GM12878 (cell line): ENCODE data around the gene TIAM1. TPM values are rescaled to one million over a fixed set of nuclear protein-coding genes. Genes with fewer than 3 reads are reported as not detected.

Experiments used
- BCL3 ChIP-seq: IDR thresholded peaks from 2 replicates; pipeline ENCODE4 v1.6.1; 2011; ENCODE audit warnings: borderline replicate concordance, low read depth, mild to moderate bottlenecking, moderate library complexity, low read length; ENCODE audit not compliant: insufficient read depth, poor library complexity, severe bottlenecking
- BMI1 ChIP-seq: fragments of 450-650 bp; IDR thresholded peaks from 2 replicates; pipeline ENCODE4 v1.6.1; 2016; ENCODE audit warnings: mild to moderate bottlenecking, moderate library complexity, borderline replicate concordance
- CBX3 ChIP-seq: fragments of 200-600 bp; sonication (generic); IDR thresholded peaks from 2 replicates; pipeline ENCODE4 v1.6.1; 2016; ENCODE audit warnings: low read depth, borderline replicate concordance
- CREM ChIP-seq: IDR thresholded peaks from 2 replicates; pipeline ENCODE4 v1.6.1; 2014; ENCODE audit warnings: antibody characterized with exemption, low read depth
- EZH2 ChIP-seq: IDR thresholded peaks from 2 replicates; pipeline ENCODE4 v1.6.1; 2012; ENCODE audit warnings: low read depth, mild to moderate bottlenecking, control low read depth, inconsistent platforms, low read length, borderline replicate concordance; ENCODE audit not compliant: control insufficient read depth
- IKZF2 ChIP-seq, 2 experiments: fragments of 450-650 bp; IDR thresholded peaks; 2 replicates each; pipeline ENCODE4 v1.6.1; 2017; ENCODE audit warnings: mild to moderate bottlenecking in 2 of 2, moderate library complexity in 2 of 2
- MEF2A ChIP-seq: IDR thresholded peaks from 2 replicates; pipeline ENCODE4 v1.6.1; 2011; ENCODE audit warnings: low read depth, mild to moderate bottlenecking, low read length, moderate library complexity; ENCODE audit not compliant: insufficient read depth
- NBN ChIP-seq: fragments of 450-650 bp; IDR thresholded peaks from 2 replicates; pipeline ENCODE4 v1.6.1; 2016
- PAX8 ChIP-seq: fragments of 450-650 bp; IDR thresholded peaks from 2 replicates; pipeline ENCODE4 v1.6.1; 2017; ENCODE audit warnings: mild to moderate bottlenecking, moderate library complexity
- POLR2A ChIP-seq: IDR thresholded peaks from 2 replicates; pipeline ENCODE4 v1.6.1; 2011; ENCODE audit warnings: low read depth, mild to moderate bottlenecking, low read length
- PRDM15 ChIP-seq: fragments of 450-650 bp; formaldehyde crosslinking; IDR thresholded peaks from 2 replicates; pipeline ENCODE4 v1.4.0; 2020; ENCODE audit warnings: mild to moderate bottlenecking, moderate library complexity
- RB1 ChIP-seq: fragments of 450-650 bp; formaldehyde crosslinking; IDR thresholded peaks from 2 replicates; pipeline ENCODE4 v1.6.1; 2017; ENCODE audit warnings: mild to moderate bottlenecking, borderline replicate concordance
- SMAD1 ChIP-seq: fragments of 450-650 bp; IDR thresholded peaks from 2 replicates; pipeline ENCODE4 v1.6.1; 2018; ENCODE audit warnings: mild to moderate bottlenecking, low read depth; ENCODE audit not compliant: partially characterized antibody
- SPI1 ChIP-seq: IDR thresholded peaks from 2 replicates; pipeline ENCODE4 v1.6.1; 2011; ENCODE audit warnings: low read depth, mild to moderate bottlenecking, low read length, moderate library complexity, borderline replicate concordance; ENCODE audit not compliant: insufficient read depth
- STAT1 ChIP-seq: fragments of 450-650 bp; conservative IDR thresholded peaks from 2 replicates; pipeline ENCODE4 v1.6.1; 2014; ENCODE audit warnings: antibody characterized with exemption, mild to moderate bottlenecking
- TCF12 ChIP-seq: IDR thresholded peaks from 2 replicates; pipeline ENCODE4 v1.6.1; 2011; ENCODE audit warnings: low read depth, mild to moderate bottlenecking, low read length
- ZNF384 ChIP-seq: IDR thresholded peaks from 2 replicates; pipeline ENCODE4 v1.6.1; 2012; ENCODE audit warnings: low read depth, mild to moderate bottlenecking, low read length, improper control_type of control experiment, borderline replicate concordance
- ZNF622 ChIP-seq: fragments of 450-650 bp; IDR thresholded peaks from 2 replicates; pipeline ENCODE4 v1.6.1; 2017; ENCODE audit warnings: mild to moderate bottlenecking, inconsistent platforms
- ZZZ3 ChIP-seq: IDR thresholded peaks from 2 replicates; pipeline ENCODE4 v1.6.1; 2011; ENCODE audit warnings: low read depth; ENCODE audit not compliant: control insufficient read depth, insufficient read length
- polyA plus RNA-seq, 11 experiments: library from polyadenylated mRNA; depleted of rRNA in 4 of 11; unstranded in 6 of 11; stranded (reverse) in 5 of 11; fragments of >200 nt; fragmentation: Nextera tagmentation in 4 of 11; fragmentation: Illumina TruSeq in 1 of 11; extraction: Ambion mirVana in 4 of 11; extraction: Trizol in 1 of 11; gene quantifications; 1 replicate in 1 of 11; 2 replicates in 10 of 11; pipeline versions ENCODE4 v1.2.1 to v1.2.3, GENCODE V29; 2011 to 2016; ENCODE audit warnings: inconsistent platforms in 2 of 11, missing spikeins in 2 of 11, low read depth in 1 of 11
- total RNA-seq, 4 experiments: library from RNA; depleted of rRNA in 3 of 4; stranded (reverse); fragments of >200 nt in 3 of 4; fragmentation: Illumina TruSeq in 1 of 4; extraction: Trizol in 1 of 4; gene quantifications; 2 replicates each; pipeline versions ENCODE4 v1.2.1 to v1.2.3, GENCODE V29; 2013 to 2021
- TF ChIP-seq, protein P1 (sequence below): IDR thresholded peaks from 2 replicates; pipeline ENCODE4 v1.6.1; 2012; ENCODE audit warnings: low read length, inconsistent platforms
- TF ChIP-seq, protein P2 (sequence below): IDR thresholded peaks from 2 replicates; pipeline ENCODE4 v1.6.1; 2012; ENCODE audit warnings: low read depth, low read length, improper control_type of control experiment
- TF ChIP-seq, protein P3 (sequence below): fragments of 450-650 bp; IDR thresholded peaks from 2 replicates; pipeline ENCODE4 v1.6.1; 2016; ENCODE audit warnings: mild to moderate bottlenecking

The TIAM1 gene
- total and polyA plus RNA-seq, 10 of the 15 experiments (the other 5 are each of a cell fraction or from before 2014, with no cell fraction given) = 0.31 to 35.9 (median 0.78) TPM

- TF ChIP-seq BCL3 (no peak), SMAD1 (peak; percentile 52), CREM (no peak), STAT1 (no peak), ZNF622 (no peak), SPI1 (peak; percentile 97), ZZZ3 (no peak), ZNF384 (no peak), RB1 (no peak), PRDM15 (CRISPR knock-in tag) (no peak), MEF2A (no peak; the same call in 1 of the 2 replicates), CBX3 (no peak), PAX8 (no peak), EZH2 (no peak), TCF12 (no peak), POLR2A (no peak), BMI1 (no peak), NBN (0 out of 2 replicates have a peak, but pooled peaks have one; percentile 61), IKZF2 (IDR thresholded peaks at IDR 0.05) (peak; percentile 97)
- TF ChIP-seq, protein P1, sequence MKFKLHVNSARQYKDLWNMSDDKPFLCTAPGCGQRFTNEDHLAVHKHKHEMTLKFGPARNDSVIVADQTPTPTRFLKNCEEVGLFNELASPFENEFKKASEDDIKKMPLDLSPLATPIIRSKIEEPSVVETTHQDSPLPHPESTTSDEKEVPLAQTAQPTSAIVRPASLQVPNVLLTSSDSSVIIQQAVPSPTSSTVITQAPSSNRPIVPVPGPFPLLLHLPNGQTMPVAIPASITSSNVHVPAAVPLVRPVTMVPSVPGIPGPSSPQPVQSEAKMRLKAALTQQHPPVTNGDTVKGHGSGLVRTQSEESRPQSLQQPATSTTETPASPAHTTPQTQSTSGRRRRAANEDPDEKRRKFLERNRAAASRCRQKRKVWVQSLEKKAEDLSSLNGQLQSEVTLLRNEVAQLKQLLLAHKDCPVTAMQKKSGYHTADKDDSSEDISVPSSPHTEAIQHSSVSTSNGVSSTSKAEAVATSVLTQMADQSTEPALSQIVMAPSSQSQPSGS = 0 out of 2 replicates have a peak, but pooled peaks have one; percentile 15
- TF ChIP-seq, protein P2, sequence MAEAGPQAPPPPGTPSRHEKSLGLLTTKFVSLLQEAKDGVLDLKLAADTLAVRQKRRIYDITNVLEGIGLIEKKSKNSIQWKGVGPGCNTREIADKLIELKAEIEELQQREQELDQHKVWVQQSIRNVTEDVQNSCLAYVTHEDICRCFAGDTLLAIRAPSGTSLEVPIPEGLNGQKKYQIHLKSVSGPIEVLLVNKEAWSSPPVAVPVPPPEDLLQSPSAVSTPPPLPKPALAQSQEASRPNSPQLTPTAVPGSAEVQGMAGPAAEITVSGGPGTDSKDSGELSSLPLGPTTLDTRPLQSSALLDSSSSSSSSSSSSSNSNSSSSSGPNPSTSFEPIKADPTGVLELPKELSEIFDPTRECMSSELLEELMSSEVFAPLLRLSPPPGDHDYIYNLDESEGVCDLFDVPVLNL = no peak
- TF ChIP-seq, protein P3, sequence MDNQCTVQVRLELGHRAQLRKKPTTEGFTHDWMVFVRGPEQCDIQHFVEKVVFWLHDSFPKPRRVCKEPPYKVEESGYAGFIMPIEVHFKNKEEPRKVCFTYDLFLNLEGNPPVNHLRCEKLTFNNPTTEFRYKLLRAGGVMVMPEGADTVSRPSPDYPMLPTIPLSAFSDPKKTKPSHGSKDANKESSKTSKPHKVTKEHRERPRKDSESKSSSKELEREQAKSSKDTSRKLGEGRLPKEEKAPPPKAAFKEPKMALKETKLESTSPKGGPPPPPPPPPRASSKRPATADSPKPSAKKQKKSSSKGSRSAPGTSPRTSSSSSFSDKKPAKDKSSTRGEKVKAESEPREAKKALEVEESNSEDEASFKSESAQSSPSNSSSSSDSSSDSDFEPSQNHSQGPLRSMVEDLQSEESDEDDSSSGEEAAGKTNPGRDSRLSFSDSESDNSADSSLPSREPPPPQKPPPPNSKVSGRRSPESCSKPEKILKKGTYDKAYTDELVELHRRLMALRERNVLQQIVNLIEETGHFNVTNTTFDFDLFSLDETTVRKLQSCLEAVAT = no peak
These were observed 17.4 kb downstream of the TIAM1 start (continued) for GRCh38 chr21:31326522-31327242.
